Left ventricle myocardium inferior (tissue), 1 donor: ENCODE results near the gene KCNJ12. TPM values are rescaled to one million over a fixed set of nuclear protein-coding genes. Genes with fewer than 3 reads are reported as not detected.
A peak's percentile ranks its signal among the peaks of the same experiment; 100 is the strongest.

ENCODE experiments used
- DNase-seq: peaks from one replicate; pipeline ENCODE4 v3.0.0-alpha.2; 2020
- H3K27ac ChIP-seq: fragments of 200-600 bp; replicated peaks from 2 replicates; pipeline ENCODE4 v1.8.0; 2021
- H3K27me3 ChIP-seq: fragments of 200-600 bp; 2 replicates; pipeline ENCODE4 v1.8.0; 2021; ENCODE audit warnings: low read depth
- H3K36me3 ChIP-seq: fragments of 200-600 bp; 2 replicates; pipeline ENCODE4 v1.8.0; 2021
- H3K4me1 ChIP-seq: fragments of 200-600 bp; 2 replicates; pipeline ENCODE4 v1.8.0; 2021
- H3K4me3 ChIP-seq: fragments of 200-600 bp; 2 replicates; pipeline ENCODE4 v1.8.0; 2021; ENCODE audit warnings: mild to moderate bottlenecking, moderate library complexity
- H3K9me3 ChIP-seq: fragments of 200-600 bp; replicated peaks from 2 replicates; pipeline ENCODE4 v1.8.0; 2021
- intact Hi-C: fragments of 100-400 bp; cut with micrococcal nuclease; formaldehyde crosslinking; loops from one replicate; pipeline ENCODE4 v1.11.0; 2022
- total RNA-seq: library from RNA; stranded (reverse); fragmentation: NEBNext Ultra II Directional; extraction: Animal tissue kit (Norgen Biotek cat#: 25700); gene quantifications from one replicate; pipeline ENCODE4 v1.2.1, GENCODE V29; 2021
- TF ChIP-seq, protein P1 (sequence below): fragments of 200-600 bp; IDR thresholded peaks from 2 replicates; pipeline ENCODE4 v1.8.0; 2021; ENCODE audit warnings: antibody characterized with exemption, mild to moderate bottlenecking, borderline replicate concordance
- donor health status: DM: no; HTN: yes; CAD: no; lungs with severe emphysema.

Gene KCNJ12
- total RNA-seq, 1 donor from 2014 or later: 12.3 TPM

DNA sequence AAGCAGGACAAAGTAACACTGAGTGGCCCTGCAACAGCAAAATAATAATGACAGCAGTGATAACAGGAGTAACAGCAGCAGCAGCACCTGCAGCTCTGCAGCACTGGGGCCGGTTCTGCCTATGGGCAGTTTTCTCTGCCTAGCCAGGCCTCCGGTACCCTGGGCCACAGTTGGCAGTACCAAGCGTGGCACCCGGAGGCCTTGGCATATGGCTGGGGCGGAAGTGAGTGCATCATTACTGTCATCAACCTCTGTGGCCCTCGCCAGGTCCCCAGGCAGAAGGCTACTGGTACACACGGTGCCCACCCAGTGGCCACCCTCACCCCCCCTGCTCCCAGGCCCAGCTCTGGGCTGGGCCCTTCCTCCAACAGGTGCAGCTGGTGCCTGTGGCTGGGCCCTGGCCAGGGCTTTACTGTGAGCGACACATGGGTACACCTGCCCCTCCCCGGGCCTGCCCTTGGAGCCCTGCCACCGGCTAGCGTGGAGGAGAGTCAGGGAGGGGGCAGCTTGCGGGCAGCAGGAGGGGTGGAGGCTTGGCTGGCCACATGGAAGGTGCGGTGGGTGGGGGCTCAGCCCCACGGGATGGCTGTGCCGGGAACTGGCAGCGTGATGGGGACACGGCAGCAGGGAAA, 3.0 kb downstream of the KCNJ12 start:
- TF ChIP-seq, protein P1, sequence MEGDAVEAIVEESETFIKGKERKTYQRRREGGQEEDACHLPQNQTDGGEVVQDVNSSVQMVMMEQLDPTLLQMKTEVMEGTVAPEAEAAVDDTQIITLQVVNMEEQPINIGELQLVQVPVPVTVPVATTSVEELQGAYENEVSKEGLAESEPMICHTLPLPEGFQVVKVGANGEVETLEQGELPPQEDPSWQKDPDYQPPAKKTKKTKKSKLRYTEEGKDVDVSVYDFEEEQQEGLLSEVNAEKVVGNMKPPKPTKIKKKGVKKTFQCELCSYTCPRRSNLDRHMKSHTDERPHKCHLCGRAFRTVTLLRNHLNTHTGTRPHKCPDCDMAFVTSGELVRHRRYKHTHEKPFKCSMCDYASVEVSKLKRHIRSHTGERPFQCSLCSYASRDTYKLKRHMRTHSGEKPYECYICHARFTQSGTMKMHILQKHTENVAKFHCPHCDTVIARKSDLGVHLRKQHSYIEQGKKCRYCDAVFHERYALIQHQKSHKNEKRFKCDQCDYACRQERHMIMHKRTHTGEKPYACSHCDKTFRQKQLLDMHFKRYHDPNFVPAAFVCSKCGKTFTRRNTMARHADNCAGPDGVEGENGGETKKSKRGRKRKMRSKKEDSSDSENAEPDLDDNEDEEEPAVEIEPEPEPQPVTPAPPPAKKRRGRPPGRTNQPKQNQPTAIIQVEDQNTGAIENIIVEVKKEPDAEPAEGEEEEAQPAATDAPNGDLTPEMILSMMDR: no peak
- H3K36me3 ChIP-seq: no peaks in the 10 kb centered on the region
- H3K27ac ChIP-seq: peak overlapping the region; percentile 86
- intact Hi-C loops: no loop called here
- peaks cover 70% of the 10 kb centered on the region for H3K4me1 ChIP-seq
- H3K4me3 ChIP-seq: peak overlapping the region; percentile 3
- H3K27me3 ChIP-seq: peaks cover 22% of the 10 kb centered on the region
- no peaks in the 10 kb centered on the region for H3K9me3 ChIP-seq
- DNase-seq: peak; percentile 66

DNA sequence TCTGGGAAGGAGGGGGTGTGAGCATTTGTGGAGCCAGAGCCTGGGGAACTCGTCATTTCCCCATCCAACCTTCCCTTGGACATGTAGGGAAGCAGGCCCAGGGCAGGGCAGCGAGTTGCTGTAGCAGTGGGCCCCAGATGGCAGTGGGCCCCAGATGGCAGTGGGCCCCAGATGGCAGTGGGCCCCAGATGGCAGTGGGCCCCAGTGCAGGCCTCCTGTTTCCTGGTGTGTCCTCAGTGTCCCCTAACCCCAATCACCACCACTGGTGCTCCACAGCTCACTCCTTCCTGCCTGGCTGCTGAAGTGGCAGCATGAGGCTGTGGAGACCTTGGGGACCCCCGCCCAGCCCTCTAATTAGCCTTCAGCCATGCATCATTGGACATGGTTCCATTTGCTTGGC, 4.5 kb downstream of the KCNJ12 start:
- DNase-seq: no peak
- Histone ChIP-seq H3K9me3 (no peaks in the 10 kb centered on the region), H3K4me3 (no peak overlapping the region), H3K27me3 (peaks cover 22% of the 10 kb centered on the region), H3K4me1 (peaks cover 65% of the 10 kb centered on the region), H3K36me3 (no peaks in the 10 kb centered on the region), H3K27ac (no peak overlapping the region)
- TF ChIP-seq, protein P1: no peak
- intact Hi-C loops: no loop called here

GRCh38 chr17:21381076-21381706, 5.0 kb downstream of the KCNJ12 start:
- H3K27me3 ChIP-seq: peaks cover 22% of the 10 kb centered on the region
- intact Hi-C loops: no loop called here
- no peak for DNase-seq
- H3K4me3 ChIP-seq: no peak overlapping the region
- H3K36me3 ChIP-seq: no peaks in the 10 kb centered on the region
- no peak overlapping the region for H3K27ac ChIP-seq
- H3K9me3 ChIP-seq: no peaks in the 10 kb centered on the region
- TF ChIP-seq, protein P1: no peak
- peaks cover 60% of the 10 kb centered on the region for H3K4me1 ChIP-seq

- peaks cover 12% of the 10 kb centered on the region for H3K27me3 ChIP-seq
- H3K36me3 ChIP-seq: no peaks in the 10 kb centered on the region
- peaks cover 50% of the 10 kb centered on the region for H3K4me1 ChIP-seq
- DNase-seq: no peak
- TF ChIP-seq, protein P1: no peak
- intact Hi-C loops: no loop called here
- H3K4me3 ChIP-seq: no peak overlapping the region
- H3K9me3 ChIP-seq: no peaks in the 10 kb centered on the region
- H3K27ac ChIP-seq: no peak overlapping the region
Measured at GRCh38 chr17:21382560-21383495, 6.7 kb downstream of the KCNJ12 start.

DNA sequence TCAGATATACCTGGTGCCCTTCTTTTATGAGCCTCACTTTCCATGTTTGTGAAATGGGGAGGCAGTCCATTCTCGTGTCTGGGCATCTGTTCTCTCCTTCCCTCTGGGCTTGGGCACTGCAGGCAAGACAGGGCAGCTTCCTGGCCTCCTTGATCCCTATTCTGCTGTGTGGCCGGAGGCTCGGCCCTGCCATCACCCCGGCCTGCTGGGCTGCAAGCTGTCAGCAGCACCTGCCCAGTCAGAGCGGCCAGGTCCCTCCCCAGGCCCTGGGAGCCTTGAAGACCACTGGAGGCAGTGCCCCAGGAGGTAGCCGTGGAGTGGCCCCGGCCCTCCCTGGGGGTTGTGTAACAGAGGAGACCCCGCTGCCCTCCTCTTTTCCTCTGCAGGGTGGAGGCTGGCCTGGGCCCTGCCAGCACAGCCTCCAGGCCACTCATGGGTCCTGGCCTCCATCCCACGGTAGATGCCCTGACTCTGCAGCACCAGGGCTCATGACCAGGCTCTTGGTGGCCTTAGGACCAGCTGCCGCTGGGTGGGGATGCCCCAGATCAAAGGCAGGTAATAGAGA, 9.2 kb downstream of the KCNJ12 start:
- Histone ChIP-seq H3K4me3 (no peak overlapping the region), H3K27ac (no peak overlapping the region), H3K9me3 (no peaks in the 10 kb centered on the region), H3K4me1 (peaks cover 34% of the 10 kb centered on the region), H3K36me3 (no peaks in the 10 kb centered on the region), H3K27me3 (no peaks in the 10 kb centered on the region)
- TF ChIP-seq, protein P1: no peak
- intact Hi-C loops: no loop called here
- no peak for DNase-seq
